T-cell (primary cell): Measurements from ENCODE around the gene PHC2. TPM values are rescaled to one million over a fixed set of nuclear protein-coding genes. Genes with fewer than 3 reads are reported as not detected.

Source experiments
- ATAC-seq, 4 experiments: fragments of 200-7000 bp in 3 of 4; fragments of 150-1000 bp in 1 of 4; cut with Tn5 transposase; replicated peaks in 1 of 4; 1 replicate in 3 of 4; 2 replicates in 1 of 4; pipeline ENCODE4 v1.10.0; 2021; ENCODE audit warnings: moderate library complexity in 3 of 4, mild to moderate bottlenecking in 2 of 4, moderate number of reproducible peaks in 1 of 4
- CTCF ChIA-PET, 2 donors: fragments of 300-600 bp; sonication (Branson Sonifier 250); formaldehyde crosslinking; loops; one replicate each; lab custom pipeline; 2022; ENCODE audit warnings: antibody characterized with exemption in 2 of 2; lab: Charles Lee
- POLR2A ChIA-PET, 2 donors: fragments of 300-600 bp; sonication (Branson Sonifier 250); formaldehyde crosslinking; loops; one replicate each; lab custom pipeline; 2022; ENCODE audit warnings: antibody characterized with exemption in 2 of 2; lab: Charles Lee
- DNase-seq, 35 experiments: peaks; one replicate each; pipeline versions ENCODE4 v3.0.0 to v3.0.0-alpha.2; 2013 to 2023
- H3K27ac ChIP-seq: one replicate; pipeline ENCODE4 v1.5.1; 2013; ENCODE audit warnings: low read length
- H3K27me3 ChIP-seq, 2 experiments: replicated peaks in 1 of 2; 1 replicate in 1 of 2; 2 replicates in 1 of 2; pipeline versions ENCODE4 v1.6.1 to v1.7.0; 2013; ENCODE audit warnings: low read length in 1 of 2, mixed read lengths in 1 of 2; ENCODE audit not compliant: control insufficient read depth in 2 of 2, insufficient read depth in 2 of 2; ENCODE audit errors: extremely low read depth in 1 of 2
- H3K36me3 ChIP-seq, 2 donors: 1 replicate in 1 of 2; 2 replicates in 1 of 2; pipeline versions ENCODE4 v1.6.1 to v1.7.0; 2013; ENCODE audit warnings: low read length in 1 of 2; ENCODE audit not compliant: control insufficient read depth in 2 of 2, insufficient read depth in 1 of 2; ENCODE audit errors: extremely low read depth in 1 of 2
- H3K4me1 ChIP-seq, 2 experiments: 1 replicate in 1 of 2; 2 replicates in 1 of 2; pipeline versions ENCODE4 v1.6.1 to v1.7.0; 2013; ENCODE audit warnings: low read length in 2 of 2, mixed read lengths in 1 of 2; ENCODE audit not compliant: insufficient read depth in 2 of 2, control insufficient read depth in 1 of 2; ENCODE audit errors: extremely low read depth in 1 of 2
- H3K4me3 ChIP-seq, 2 donors: 1 replicate in 1 of 2; 2 replicates in 1 of 2; pipeline versions ENCODE4 v1.5.1 to v1.7.0; 2013; ENCODE audit warnings: mild to moderate bottlenecking in 2 of 2, low read length in 1 of 2, moderate library complexity in 1 of 2; ENCODE audit not compliant: control insufficient read depth in 1 of 2; ENCODE audit errors: extremely low read depth in 1 of 2
- H3K9me3 ChIP-seq: 2 replicates; pipeline ENCODE4 v1.7.0; 2013
- H3K27ac Mint-ChIP-seq, 2 donors: one replicate each; pipeline ENCODE4 v1.8.0; 2020 to 2021; ENCODE audit warnings: mild to moderate bottlenecking in 2 of 2, mixed read lengths in 2 of 2
- H3K27me3 Mint-ChIP-seq, 2 donors: one replicate each; pipeline ENCODE4 v1.8.0; 2021 to 2022; ENCODE audit warnings: mixed read lengths in 2 of 2
- H3K36me3 Mint-ChIP-seq: one replicate; pipeline ENCODE4 v1.8.0; 2021; ENCODE audit warnings: mixed read lengths
- H3K4me1 Mint-ChIP-seq, 3 donors: one replicate each; pipeline ENCODE4 v1.8.0; 2020 to 2022; ENCODE audit warnings: mixed read lengths in 3 of 3, mild to moderate bottlenecking in 1 of 3
- H3K4me3 Mint-ChIP-seq, 3 donors: one replicate each; pipeline ENCODE4 v1.8.0; 2020 to 2022; ENCODE audit warnings: mild to moderate bottlenecking in 3 of 3, mixed read lengths in 3 of 3, moderate library complexity in 3 of 3
- H3K9me3 Mint-ChIP-seq, 3 donors: one replicate each; pipeline ENCODE4 v1.8.0; 2020 to 2022; ENCODE audit warnings: mixed read lengths in 3 of 3
- WGBS: methylation state at CpG from one replicate; pipeline ENCODE4 v1.1.5; 2013; ENCODE audit warnings: missing lambda C conversion rate; ENCODE audit not compliant: insufficient coverage; 5-methylcytosine and 5-hydroxymethylcytosine counted together
- total RNA-seq, 35 experiments: library from RNA in 6 of 35; stranded (reverse) in 6 of 35; fragments of 120-200 nt in 1 of 35; gene quantifications; one replicate each; pipeline versions ENCODE4 v1.2.1 to v1.2.4 and lab custom pipeline; 2013 to 2026

Gene PHC2
- total RNA-seq, 5 donors from 2014 or later (not counting 1 experiment from before 2014, with no cell fraction given) = 29.7 to 39.3 (median 37.9) TPM

GRCh38 chr1:33276573-33277298 is 154.2 kb downstream of the PHC2 start:
- H3K36me3 Mint-ChIP-seq = peaks cover 24% of the 10 kb centered on the region

DNA sequence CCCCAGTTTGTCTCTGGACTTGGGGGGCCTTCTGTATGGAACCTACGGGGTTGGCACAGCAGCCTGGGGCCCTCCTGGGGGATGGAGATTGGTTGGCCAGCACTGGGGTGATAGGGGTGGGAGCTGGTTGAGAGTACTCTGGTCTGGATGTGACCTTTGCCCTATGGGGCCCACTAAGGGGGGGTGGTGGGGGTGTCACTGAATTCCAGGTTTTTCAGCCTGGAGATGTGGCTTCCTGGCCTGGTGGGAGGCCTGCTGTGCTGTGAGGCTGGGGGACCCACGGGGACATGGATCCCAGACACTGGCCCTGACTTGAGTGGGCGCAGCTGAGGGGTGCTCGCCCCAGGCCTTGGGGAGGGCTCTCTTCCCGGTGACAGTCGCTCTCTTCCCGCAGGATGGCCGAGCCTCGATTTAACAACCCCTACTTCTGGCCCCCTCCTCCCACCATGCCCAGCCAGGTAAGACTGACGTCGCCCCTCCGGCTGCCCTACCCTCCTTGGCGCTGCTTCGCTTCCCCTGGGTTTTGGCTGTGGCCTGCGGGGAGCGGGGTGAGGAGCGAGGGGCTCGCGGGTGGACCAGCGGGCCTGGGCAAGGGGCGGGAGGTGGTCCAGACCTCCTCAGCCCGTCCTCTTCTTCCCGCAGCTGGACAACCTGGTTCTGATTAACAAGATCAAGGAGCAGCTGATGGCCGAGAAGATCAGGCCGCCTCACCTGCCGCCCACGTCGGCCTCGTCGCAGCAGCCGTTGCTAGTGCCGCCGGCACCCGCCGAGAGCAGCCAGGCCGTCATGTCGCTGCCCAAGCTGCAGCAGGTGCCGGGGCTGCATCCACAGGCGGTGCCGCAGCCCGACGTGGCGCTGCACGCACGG is 155.0 kb downstream of the PHC2 start:
- peaks cover 28 to 36% (median 29%) of the 10 kb centered on the region in 3 donors for H3K4me1 Mint-ChIP-seq
- peaks cover 22% of the 10 kb centered on the region for H3K36me3 Mint-ChIP-seq
- Histone ChIP-seq H3K36me3 (peaks cover 6 to 37% of the 10 kb centered on the region in 2 donors), H3K4me1 (peaks cover 3 to 36% of the 10 kb centered on the region in 2 experiments), H3K4me3 (no peak overlapping the region), H3K9me3 (no peaks in the 10 kb centered on the region), H3K27me3 (no peaks in the 10 kb centered on the region), H3K27ac (no peak overlapping the region)
- ChIA-PET POLR2A (no interaction called here), CTCF (interaction anchor here in 1 of 2 donors (0.6 kb wide), 1 partner anchor 94 kb away, joined by 5 read pairs; no protein-coding TSS in a partner anchor)
- no peak overlapping the region for H3K4me3 Mint-ChIP-seq
- H3K27ac Mint-ChIP-seq = no peak overlapping the region
- H3K27me3 Mint-ChIP-seq = no peaks in the 10 kb centered on the region
- WGBS = 96% methylated on average over 40 of the region's 45 CpGs
- ATAC-seq (no peak), DNase-seq (peak in 1 of 35 experiments; percentile 7)
- no peaks in the 10 kb centered on the region for H3K9me3 Mint-ChIP-seq

More at GRCh38 chr1:33276573-33277298, 154.2 kb downstream of the PHC2 start:
- peaks cover 21 to 29% (median 21%) of the 10 kb centered on the region in 3 donors for H3K4me1 Mint-ChIP-seq
- Histone ChIP-seq H3K4me1 (peaks cover 3 to 29% of the 10 kb centered on the region in 2 experiments), H3K27me3 (no peaks in the 10 kb centered on the region), H3K27ac (no peak overlapping the region), H3K9me3 (no peaks in the 10 kb centered on the region), H3K36me3 (peaks cover 13 to 45% of the 10 kb centered on the region in 2 donors), H3K4me3 (no peak overlapping the region)
- H3K27me3 Mint-ChIP-seq = no peaks in the 10 kb centered on the region
- no peaks in the 10 kb centered on the region for H3K9me3 Mint-ChIP-seq
- 93% methylated on average over 21 of the region's 30 CpGs for WGBS
- ATAC-seq (no peak), DNase-seq (peak in 1 of 35 experiments; percentile 6)
- no peak overlapping the region for H3K4me3 Mint-ChIP-seq
- ChIA-PET CTCF (interaction anchor here in 1 of 2 donors (0.6 kb wide), 1 partner anchor 95 kb away, joined by 5 read pairs; no protein-coding TSS in a partner anchor), POLR2A (no interaction called here)
- no peak overlapping the region for H3K27ac Mint-ChIP-seq

DNA sequence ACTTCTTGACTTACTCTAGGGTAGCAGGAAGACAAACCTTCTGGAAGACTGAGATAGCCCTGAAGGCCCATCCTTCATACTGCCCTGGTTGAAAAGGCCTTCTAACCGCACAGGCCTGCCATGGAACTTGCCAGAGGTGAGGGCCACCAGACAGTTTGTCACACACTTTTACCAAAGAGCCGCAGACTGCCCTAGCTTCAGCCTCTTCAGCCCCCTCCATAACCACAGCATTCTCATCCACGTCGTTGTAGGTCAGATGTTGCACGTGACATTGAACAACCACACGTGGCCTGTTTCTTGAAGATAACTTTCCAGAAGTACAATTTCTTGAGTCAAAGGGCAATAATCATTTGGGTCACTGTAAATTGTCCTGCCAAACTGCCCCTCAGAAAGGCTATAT is 155.7 kb downstream of the PHC2 start:
- ChIA-PET CTCF (no interaction called here), POLR2A (no interaction called here)
- H3K27me3 ChIP-seq = no peaks in the 10 kb centered on the region
- H3K9me3 Mint-ChIP-seq = no peaks in the 10 kb centered on the region
- H3K4me1 ChIP-seq = peaks cover 3 to 36% of the 10 kb centered on the region in 2 experiments
- ATAC-seq (no peak), DNase-seq (peak in 1 of 35 experiments; percentile 4)
- H3K36me3 ChIP-seq = peaks cover 11 to 36% of the 10 kb centered on the region in 2 donors
- no peaks in the 10 kb centered on the region for H3K27me3 Mint-ChIP-seq
- H3K4me3 ChIP-seq = no peak overlapping the region
- H3K4me3 Mint-ChIP-seq = no peak overlapping the region
- H3K9me3 ChIP-seq = no peaks in the 10 kb centered on the region
- peaks cover 28 to 37% (median 30%) of the 10 kb centered on the region in 3 donors for H3K4me1 Mint-ChIP-seq
- no peak overlapping the region for H3K27ac Mint-ChIP-seq
- H3K36me3 Mint-ChIP-seq = peaks cover 23% of the 10 kb centered on the region
- H3K27ac ChIP-seq = no peak overlapping the region
- 95% methylated on average over 6 of the region's 6 CpGs for WGBS

DNA sequence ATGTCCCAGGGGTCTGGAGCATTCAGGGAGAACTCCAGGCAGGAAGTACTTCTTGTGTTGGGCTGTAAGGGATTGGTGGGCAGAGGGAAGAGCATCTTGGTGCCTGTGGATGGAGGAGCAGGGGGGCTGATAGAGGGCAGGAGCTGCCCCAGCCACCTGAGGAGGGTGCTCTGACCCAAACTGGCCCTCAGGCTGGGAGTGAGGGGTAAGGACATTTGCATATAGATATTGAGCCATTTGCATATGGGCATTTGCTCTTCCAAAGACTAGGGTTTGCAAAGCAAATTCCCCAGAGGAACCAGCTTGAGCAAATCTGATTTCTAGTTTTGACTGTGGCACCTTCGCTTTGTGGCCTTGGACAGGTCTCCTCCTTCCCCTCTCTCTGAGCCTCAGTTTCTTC is 156.4 kb downstream of the PHC2 start:
- H3K9me3 ChIP-seq = no peaks in the 10 kb centered on the region
- H3K9me3 Mint-ChIP-seq = no peaks in the 10 kb centered on the region
- WGBS = no CpG with 5 or more reads among the region's 1 CpG
- peaks cover 13 to 32% of the 10 kb centered on the region in 2 donors for H3K36me3 ChIP-seq
- ChIA-PET CTCF (interaction anchor here in 1 of 2 donors (0.6 kb wide), 1 partner anchor 193 kb away, joined by 3 read pairs; no protein-coding TSS in a partner anchor), POLR2A (no interaction called here)
- H3K4me3 Mint-ChIP-seq = no peak overlapping the region
- H3K27me3 ChIP-seq = no peaks in the 10 kb centered on the region
- peak in 1 of 35 experiments; percentile 2 for DNase-seq
- no peaks in the 10 kb centered on the region for H3K27me3 Mint-ChIP-seq
- no peak overlapping the region for H3K27ac ChIP-seq
- ATAC-seq = no peak
- peaks cover 30 to 42% (median 30%) of the 10 kb centered on the region in 3 donors for H3K4me1 Mint-ChIP-seq
- H3K36me3 Mint-ChIP-seq = peaks cover 20% of the 10 kb centered on the region
- H3K4me3 ChIP-seq = no peak overlapping the region
- peak overlapping the region in 1 of 2 donors; percentile 3 for H3K27ac Mint-ChIP-seq
- peaks cover 3 to 36% of the 10 kb centered on the region in 2 experiments for H3K4me1 ChIP-seq

DNA sequence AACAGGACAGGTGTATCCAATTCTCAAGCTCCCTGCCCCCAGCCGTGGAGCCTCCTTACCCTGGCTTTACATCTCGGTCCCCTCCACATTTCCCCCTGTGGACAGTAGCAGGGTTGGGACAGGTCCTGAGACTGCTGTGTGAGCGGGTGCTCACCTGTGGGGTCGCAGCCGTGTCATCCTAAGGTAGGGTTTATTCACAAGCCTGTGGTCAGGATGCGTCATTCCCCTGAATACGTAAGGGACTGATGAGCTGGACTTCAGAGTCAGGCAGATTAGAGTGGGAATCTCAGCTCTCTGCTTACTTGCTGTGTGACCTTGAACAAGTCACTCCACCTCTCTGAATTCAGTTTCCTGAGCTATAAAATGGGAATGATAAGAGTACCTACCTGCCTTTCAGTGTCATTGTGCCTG is 156.9 kb downstream of the PHC2 start:
- Mint-ChIP-seq H3K4me3 (no peak overlapping the region), H3K27ac (peak overlapping the region in 1 of 2 donors; percentile 91), H3K27me3 (no peaks in the 10 kb centered on the region), H3K36me3 (peaks cover 20% of the 10 kb centered on the region), H3K4me1 (peaks cover 30 to 42% (median 30%) of the 10 kb centered on the region in 3 donors), H3K9me3 (no peaks in the 10 kb centered on the region)
- Histone ChIP-seq H3K4me1 (peaks cover 3 to 36% of the 10 kb centered on the region in 2 experiments), H3K27ac (peak overlapping the region; percentile 69), H3K27me3 (no peaks in the 10 kb centered on the region), H3K4me3 (no peak overlapping the region), H3K9me3 (no peaks in the 10 kb centered on the region), H3K36me3 (peaks cover 13 to 30% of the 10 kb centered on the region in 2 donors)
- DNase-seq (peak in 1 of 35 experiments; percentile 3), ATAC-seq (no peak)
- POLR2A ChIA-PET = no interaction called here
- WGBS = 92% methylated on average over 2 of the region's 7 CpGs
- CTCF ChIA-PET = interaction anchor here in 1 of 2 donors (0.6 kb wide), 1 partner anchor 193 kb away, joined by 3 read pairs; no protein-coding TSS in a partner anchor
